ENCODE data around the gene XPNPEP2. TPM values are rescaled to one million over a fixed set of nuclear protein-coding genes. Genes with fewer than 3 reads are reported as not detected.
A peak's percentile ranks its signal among the peaks of the same experiment; 100 is the strongest.

Gene XPNPEP2
- total RNA-seq, 1 experiment from 2014 or later: not detected

DNA sequence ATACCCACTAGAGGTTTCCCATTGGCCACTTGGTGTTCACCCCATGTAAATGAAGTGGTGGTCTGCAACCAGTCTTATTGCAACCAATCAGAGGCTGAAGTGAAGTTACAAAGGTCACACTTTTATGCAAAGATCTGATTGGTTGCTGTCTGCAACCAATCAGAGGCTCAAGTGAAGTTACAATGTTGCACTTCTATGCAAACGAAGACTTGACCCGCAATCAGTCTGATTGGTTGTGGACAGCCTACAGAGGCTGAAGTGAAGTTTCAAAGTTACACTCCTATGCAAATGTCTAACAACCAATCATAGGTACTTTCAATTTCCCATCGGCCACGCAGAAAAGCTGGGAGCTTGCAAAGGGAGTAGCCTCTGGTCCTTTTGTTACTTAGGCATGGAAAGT is 22.3 kb upstream of the XPNPEP2 start:
- Histone ChIP-seq H3K36me3 (no peaks in the 10 kb centered on the region), H3K4me3 (no peak overlapping the region), H3K27me3 (no peaks in the 10 kb centered on the region), H3K9me3 (no peaks in the 10 kb centered on the region)
- no peak for DNase-seq

- Histone ChIP-seq H3K9me3 (no peaks in the 10 kb centered on the region), H3K4me3 (no peak overlapping the region), H3K36me3 (no peaks in the 10 kb centered on the region), H3K27me3 (no peaks in the 10 kb centered on the region)
- peak; percentile 81 for DNase-seq
These were observed 20.9 kb upstream of the XPNPEP2 start for GRCh38 chrX:129717892-129718291.

DNA sequence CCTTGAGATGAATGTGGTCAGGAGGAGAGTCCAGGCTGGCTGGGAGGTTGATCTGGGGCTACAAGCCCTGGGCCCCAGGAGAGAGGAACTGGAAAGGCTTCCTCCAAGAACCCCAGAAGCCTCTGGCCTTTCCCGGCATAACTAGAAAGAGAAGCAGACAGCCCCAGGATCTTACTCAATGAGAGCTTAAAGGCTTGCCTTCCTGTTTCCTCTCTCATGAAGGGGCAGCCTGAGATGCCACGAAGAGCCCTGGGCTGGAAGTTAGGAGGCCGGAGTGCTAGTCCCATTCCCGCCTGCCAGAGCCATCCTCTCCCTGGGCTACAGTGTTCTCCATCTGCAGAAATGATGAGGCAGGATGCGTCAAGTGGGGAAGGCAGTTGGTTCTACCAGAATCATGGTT is 20.1 kb upstream of the XPNPEP2 start:
- Histone ChIP-seq H3K27me3 (no peaks in the 10 kb centered on the region), H3K4me3 (no peak overlapping the region)

DNA sequence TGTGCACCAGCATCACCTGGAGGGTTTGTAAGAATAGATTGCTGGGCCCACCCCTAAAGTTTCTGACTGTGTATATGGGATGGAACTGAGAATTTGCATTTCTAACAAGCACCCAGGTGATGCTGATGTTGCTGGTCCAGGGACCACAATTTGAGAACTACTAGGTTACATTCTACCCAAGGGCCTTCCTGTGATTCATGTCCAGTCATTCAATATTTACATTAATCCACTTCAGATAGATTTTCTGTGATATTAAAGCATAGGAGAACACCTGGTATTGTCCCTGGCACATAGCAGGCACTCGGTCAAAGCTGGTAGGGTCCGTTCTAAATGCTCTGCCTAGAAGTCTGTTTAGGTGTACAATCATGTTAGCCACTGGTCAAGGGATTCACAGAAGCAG is 19.5 kb upstream of the XPNPEP2 start:
- no peaks in the 10 kb centered on the region for H3K36me3 ChIP-seq

More for the DNA sequence above, 20.1 kb upstream of the XPNPEP2 start:
- no peak for DNase-seq
- Histone ChIP-seq H3K36me3 (no peaks in the 10 kb centered on the region), H3K9me3 (no peaks in the 10 kb centered on the region)

DNA sequence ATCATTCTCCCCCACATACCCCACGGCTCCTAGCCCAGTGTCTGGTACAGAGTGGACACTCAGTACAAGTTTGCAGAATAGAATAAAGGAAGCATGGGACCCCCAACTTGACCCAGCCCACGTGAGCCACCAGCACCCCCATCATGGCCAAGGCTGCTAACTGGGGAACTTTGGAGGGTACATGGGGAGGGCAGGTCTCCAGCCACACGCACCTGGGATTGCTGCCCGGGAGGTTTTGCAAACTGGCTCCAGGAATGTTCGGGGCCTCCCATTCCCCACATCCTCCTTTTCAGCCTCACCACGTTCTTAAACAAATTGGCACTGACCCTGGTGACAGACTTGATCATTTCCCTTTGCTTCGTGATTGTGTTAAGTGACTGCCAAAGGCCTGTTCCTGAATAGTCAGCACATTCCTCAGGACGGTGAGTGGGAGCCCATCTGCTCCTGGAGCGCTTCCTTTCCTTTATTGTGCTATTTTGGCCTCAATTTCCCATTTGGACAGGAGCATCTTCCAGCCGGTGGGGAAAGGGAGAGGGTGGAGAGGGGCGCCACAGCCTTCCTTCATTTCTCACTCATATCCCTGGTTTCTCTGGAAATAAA is 18.7 kb upstream of the XPNPEP2 start:
- Histone ChIP-seq H3K9me3 (no peaks in the 10 kb centered on the region), H3K4me3 (no peak overlapping the region), H3K36me3 (no peaks in the 10 kb centered on the region), H3K27me3 (no peaks in the 10 kb centered on the region)
- peak; percentile 34 for DNase-seq

More for the DNA sequence above, 19.5 kb upstream of the XPNPEP2 start:
- no peaks in the 10 kb centered on the region for H3K27me3 ChIP-seq
- H3K4me3 ChIP-seq: no peak overlapping the region
- DNase-seq: no peak
- no peaks in the 10 kb centered on the region for H3K9me3 ChIP-seq

- H3K9me3 ChIP-seq: no peaks in the 10 kb centered on the region
- no peaks in the 10 kb centered on the region for H3K36me3 ChIP-seq
- DNase-seq: no peak
- no peaks in the 10 kb centered on the region for H3K27me3 ChIP-seq
- H3K4me3 ChIP-seq: no peak overlapping the region
These were observed 18.0 kb upstream of the XPNPEP2 start for GRCh38 chrX:129720741-129721140.

DNA sequence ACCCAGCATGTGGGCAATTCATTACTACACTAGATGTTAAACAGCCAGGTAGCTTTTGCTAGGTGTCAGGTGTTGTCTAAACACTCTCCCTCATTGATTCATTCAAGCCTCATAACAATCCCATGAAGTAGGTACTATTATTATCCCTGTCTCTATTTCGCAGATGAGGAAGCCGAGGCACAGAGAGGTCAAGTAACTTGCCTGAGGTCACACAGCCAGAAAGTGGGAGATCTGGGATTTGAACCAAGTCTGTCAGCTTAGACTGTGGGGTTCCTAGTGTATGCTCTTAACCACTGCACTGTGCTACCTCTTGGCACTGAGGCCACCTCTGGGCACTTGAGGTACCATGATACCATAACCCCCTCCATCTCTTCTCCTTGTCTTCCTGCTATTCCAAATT is 17.4 kb upstream of the XPNPEP2 start:
- Histone ChIP-seq H3K36me3 (no peaks in the 10 kb centered on the region), H3K27me3 (no peaks in the 10 kb centered on the region), H3K9me3 (no peaks in the 10 kb centered on the region), H3K4me3 (no peak overlapping the region)
- DNase-seq: no peak

DNA sequence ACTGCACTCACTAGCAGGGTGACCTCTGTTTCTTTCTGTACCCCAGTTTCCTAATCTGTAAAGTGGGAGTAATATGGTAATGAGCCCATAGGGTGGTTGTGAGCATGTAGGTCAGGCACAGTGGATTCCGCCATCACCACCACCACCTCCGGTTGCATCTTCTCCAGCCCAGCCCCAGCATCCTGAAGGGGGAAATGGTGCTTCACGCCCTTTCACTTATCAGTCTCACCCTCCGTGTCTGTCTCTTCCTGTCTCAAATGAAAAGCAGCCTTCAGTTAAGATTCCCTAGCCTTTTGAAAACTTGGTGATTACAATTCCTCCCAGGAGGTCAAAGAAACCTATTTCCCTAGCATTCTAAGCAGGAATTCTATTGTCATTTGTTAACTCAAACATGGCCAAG is 16.9 kb upstream of the XPNPEP2 start:
- no peak overlapping the region for H3K4me3 ChIP-seq
- H3K27me3 ChIP-seq: no peaks in the 10 kb centered on the region
- DNase-seq: no peak
- no peaks in the 10 kb centered on the region for H3K9me3 ChIP-seq
- no peaks in the 10 kb centered on the region for H3K36me3 ChIP-seq

DNA sequence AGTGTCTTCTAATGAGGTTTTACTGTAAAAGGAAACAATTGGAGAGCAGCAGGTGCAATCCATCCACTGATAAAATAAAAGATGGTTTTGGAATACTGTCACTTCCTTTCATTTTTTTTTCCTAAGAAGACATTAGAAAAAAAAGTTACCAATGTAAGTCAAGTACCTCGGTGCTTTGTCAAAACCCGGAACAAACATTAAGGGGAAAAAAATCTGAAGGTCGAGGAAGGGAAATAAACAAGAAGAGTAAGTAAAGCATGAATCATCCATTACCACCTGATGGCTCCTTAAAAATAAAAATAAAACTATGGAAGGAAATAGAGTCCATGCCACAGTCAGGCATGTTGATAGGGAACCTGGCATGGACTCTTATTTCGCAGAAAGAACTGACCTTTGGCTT is 15.3 kb upstream of the XPNPEP2 start:
- no peak overlapping the region for H3K4me3 ChIP-seq
- no peaks in the 10 kb centered on the region for H3K9me3 ChIP-seq
- no peaks in the 10 kb centered on the region for H3K36me3 ChIP-seq
- no peak for DNase-seq
- no peaks in the 10 kb centered on the region for H3K27me3 ChIP-seq

DNA sequence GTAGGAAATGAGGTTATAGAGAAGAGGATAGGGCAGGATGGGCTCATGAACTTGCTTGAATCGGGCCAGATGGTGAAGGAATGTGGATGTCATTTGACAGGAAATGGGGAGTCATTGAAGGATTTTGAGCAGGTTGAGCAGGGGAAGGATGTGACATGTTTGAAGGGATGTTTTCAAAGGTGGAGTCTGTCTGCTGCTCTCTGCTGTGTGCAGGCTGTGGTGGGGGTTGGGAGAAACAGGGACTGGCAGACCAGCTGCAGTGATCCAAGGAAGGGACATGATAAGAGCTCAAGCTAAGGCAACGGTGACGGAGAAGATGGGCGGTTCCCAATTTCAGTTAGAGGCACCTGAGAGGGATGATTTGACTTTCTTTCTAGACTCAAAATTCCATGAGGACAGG is 14.0 kb upstream of the XPNPEP2 start:
- Histone ChIP-seq H3K36me3 (no peaks in the 10 kb centered on the region), H3K27me3 (no peaks in the 10 kb centered on the region), H3K9me3 (no peaks in the 10 kb centered on the region), H3K4me3 (no peak overlapping the region)
- DNase-seq: no peak

DNA sequence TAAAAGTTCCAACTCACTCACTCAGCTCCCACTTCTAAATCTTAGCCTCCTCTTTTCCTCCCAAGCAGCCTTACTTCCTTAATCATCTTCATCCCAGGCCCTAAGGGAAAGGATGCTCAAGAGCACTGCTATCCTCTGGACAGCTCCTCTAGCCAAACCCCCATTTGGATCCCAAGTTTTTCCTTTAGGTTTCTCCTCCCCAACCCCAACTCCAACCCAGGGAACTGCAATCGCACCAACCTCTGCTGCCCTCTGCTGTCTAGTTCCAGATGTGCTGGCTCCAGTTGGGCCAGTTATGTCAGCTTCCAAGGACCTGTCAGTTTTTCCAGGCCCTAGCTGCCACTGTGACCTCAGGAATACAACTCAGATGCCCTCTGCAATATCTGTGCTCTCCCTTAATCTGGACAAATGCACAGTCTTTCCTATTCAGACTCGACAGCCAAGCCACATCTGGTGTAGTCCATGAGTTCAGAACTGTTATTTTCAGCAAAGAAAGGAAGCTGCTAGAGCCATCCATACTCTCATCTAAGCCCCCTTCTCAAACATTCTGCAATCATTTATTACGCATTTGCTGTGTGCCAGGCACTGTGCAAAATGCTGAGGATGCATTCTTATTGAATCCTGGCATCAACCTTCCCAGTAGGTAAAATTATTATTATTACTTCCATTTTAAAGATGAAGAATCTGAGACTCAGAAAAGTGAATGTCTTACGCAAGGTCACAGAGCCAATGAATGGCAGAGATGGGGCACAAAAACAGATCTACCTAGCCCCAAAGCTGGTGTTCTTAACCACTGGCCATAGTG is 12.3 kb upstream of the XPNPEP2 start:
- Histone ChIP-seq H3K4me3 (no peak overlapping the region), H3K27me3 (no peaks in the 10 kb centered on the region), H3K9me3 (no peaks in the 10 kb centered on the region), H3K36me3 (no peaks in the 10 kb centered on the region)
- DNase-seq: peak; percentile 42

DNA sequence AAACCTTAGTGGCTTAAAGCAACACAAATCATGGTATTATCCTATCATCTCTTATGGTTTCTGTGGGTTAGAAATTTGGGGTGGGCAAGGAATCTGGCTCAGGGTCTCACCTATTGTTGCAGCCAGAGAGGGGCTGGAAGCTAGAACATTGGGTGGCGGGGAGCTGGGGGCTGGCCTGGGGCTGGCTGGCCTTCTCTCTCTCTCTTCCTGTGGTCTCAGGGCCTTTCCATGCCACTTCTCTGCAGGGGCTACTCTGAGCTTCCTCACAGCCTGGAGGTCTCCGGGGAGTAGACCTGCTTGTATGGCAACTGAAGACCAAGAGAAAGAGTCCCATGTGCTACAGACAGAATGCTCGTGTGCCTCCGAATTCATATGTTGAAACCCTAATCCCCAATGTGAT is 10.7 kb upstream of the XPNPEP2 start:
- Histone ChIP-seq H3K27me3 (no peaks in the 10 kb centered on the region), H3K36me3 (no peaks in the 10 kb centered on the region), H3K9me3 (no peaks in the 10 kb centered on the region), H3K4me3 (no peak overlapping the region)
- DNase-seq: no peak

DNA sequence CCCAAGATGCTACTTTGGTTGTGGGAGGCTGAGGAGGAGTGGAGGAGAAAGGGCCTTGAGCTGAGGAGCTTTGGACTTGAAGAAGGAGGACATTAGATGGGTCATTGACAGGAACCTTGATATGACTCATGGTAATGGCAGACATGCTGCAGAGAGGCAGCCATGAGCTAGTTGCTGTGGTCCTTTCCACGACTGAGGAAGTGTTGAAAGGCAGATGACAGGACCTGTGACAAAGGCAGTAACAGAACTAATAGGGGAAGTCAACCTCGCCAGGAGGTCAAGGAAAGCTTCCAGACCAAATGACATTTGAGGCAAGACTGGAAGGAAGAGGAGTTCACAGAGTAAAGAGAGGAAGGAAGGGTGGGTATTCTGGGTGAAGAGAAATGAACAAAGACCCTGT is 7.6 kb upstream of the XPNPEP2 start:
- no peak for DNase-seq

GRCh38 chrX:129732857-129733256 is 5.9 kb upstream of the XPNPEP2 start:
- Histone ChIP-seq H3K9me3 (no peaks in the 10 kb centered on the region), H3K27me3 (no peaks in the 10 kb centered on the region), H3K4me3 (no peak overlapping the region), H3K36me3 (no peaks in the 10 kb centered on the region)
- no peak for DNase-seq

More for the DNA sequence above, 7.6 kb upstream of the XPNPEP2 start:
- Histone ChIP-seq H3K9me3 (no peaks in the 10 kb centered on the region), H3K27me3 (no peaks in the 10 kb centered on the region), H3K36me3 (no peaks in the 10 kb centered on the region), H3K4me3 (no peak overlapping the region)

GRCh38 chrX:129733335-129733734 is 5.4 kb upstream of the XPNPEP2 start:
- no peaks in the 10 kb centered on the region for H3K27me3 ChIP-seq
- DNase-seq: no peak
- H3K9me3 ChIP-seq: no peaks in the 10 kb centered on the region
- no peaks in the 10 kb centered on the region for H3K36me3 ChIP-seq
- H3K4me3 ChIP-seq: no peak overlapping the region

GRCh38 chrX:129736491-129736890 is 2.3 kb upstream of the XPNPEP2 start:
- Histone ChIP-seq H3K4me3 (no peak overlapping the region), H3K9me3 (no peaks in the 10 kb centered on the region), H3K27me3 (no peaks in the 10 kb centered on the region), H3K36me3 (no peaks in the 10 kb centered on the region)
- DNase-seq: no peak

- Histone ChIP-seq H3K4me3 (no peak overlapping the region), H3K27me3 (no peaks in the 10 kb centered on the region), H3K9me3 (no peaks in the 10 kb centered on the region), H3K36me3 (no peaks in the 10 kb centered on the region)
- DNase-seq: peak; percentile 29
These were observed 863 bp upstream of the XPNPEP2 start for GRCh38 chrX:129737916-129738315.

DNA sequence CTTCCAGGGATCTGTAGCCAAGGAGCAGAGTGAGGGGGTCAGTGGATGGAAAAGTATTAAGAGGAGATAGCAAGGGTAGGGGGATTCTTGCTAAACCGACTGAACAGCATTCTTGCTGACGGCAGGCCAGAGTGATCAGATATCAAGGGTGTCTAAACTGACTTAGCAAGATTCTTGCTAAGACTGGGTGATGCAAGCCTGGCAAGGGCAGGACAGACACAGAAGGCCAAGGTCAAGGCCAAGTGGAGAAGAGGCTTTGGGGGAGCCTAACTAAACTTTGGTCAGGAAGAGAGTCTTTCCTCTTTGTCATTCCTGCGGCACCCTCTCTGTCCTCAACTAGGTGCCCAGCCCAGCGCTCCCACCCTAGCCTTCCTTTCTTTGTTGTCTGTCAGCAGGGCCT is 799 bp downstream of the XPNPEP2 start:
- H3K9me3 ChIP-seq: no peaks in the 10 kb centered on the region
- no peak overlapping the region for H3K4me3 ChIP-seq
- no peaks in the 10 kb centered on the region for H3K36me3 ChIP-seq
- DNase-seq: no peak
- H3K27me3 ChIP-seq: no peaks in the 10 kb centered on the region
